Suprapubic skin (tissue), 4 donors: ENCODE measurements around the gene MRPL3. TPM values are rescaled to one million over a fixed set of nuclear protein-coding genes. Genes with fewer than 3 reads are reported as not detected.

ENCODE experiments used
- DNase-seq, 2 donors: peaks; one replicate each; pipeline ENCODE4 v3.0.0-alpha.2; 2019; ENCODE audit warnings: low spot score in 2 of 2
- H3K27ac ChIP-seq: fragments of 200-600 bp; sonication (generic); one replicate; pipeline ENCODE4 v1.5.1; 2019
- H3K27me3 ChIP-seq: fragments of 200-600 bp; sonication (generic); one replicate; pipeline ENCODE4 v1.5.1; 2019
- H3K36me3 ChIP-seq: fragments of 200-600 bp; sonication (generic); one replicate; pipeline ENCODE4 v1.5.1; 2019
- H3K4me1 ChIP-seq: fragments of 200-600 bp; sonication (generic); one replicate; pipeline ENCODE4 v1.5.1; 2019
- H3K4me3 ChIP-seq: fragments of 200-600 bp; sonication (generic); one replicate; pipeline ENCODE4 v1.5.1; 2019; ENCODE audit warnings: mild to moderate bottlenecking
- H3K9me3 ChIP-seq: fragments of 200-600 bp; sonication (generic); one replicate; pipeline ENCODE4 v1.5.1; 2019
- EP300 ChIP-seq: sonication (generic); formaldehyde crosslinking; IDR thresholded peaks from one replicate; pipeline ENCODE4 v1.6.1; 2017; ENCODE audit warnings: antibody characterized with exemption
- POLR2A ChIP-seq, 2 donors: fragments of 450-650 bp; IDR thresholded peaks; one replicate each; pipeline ENCODE4 v1.6.1; 2017; ENCODE audit warnings: antibody characterized with exemption in 2 of 2, mild to moderate bottlenecking in 2 of 2, moderate library complexity in 2 of 2
- POLR2AphosphoS5 ChIP-seq, 3 donors: sonication (generic); formaldehyde crosslinking; IDR thresholded peaks; one replicate each; pipeline ENCODE4 v1.6.1; 2017; ENCODE audit warnings: antibody characterized with exemption in 3 of 3
- WGBS: methylation state at CpG from one replicate; pipeline ENCODE4 v1.1.5; 2018; 5-methylcytosine and 5-hydroxymethylcytosine counted together
- total RNA-seq, 4 donors: library from RNA; depleted of rRNA; stranded (reverse); fragments of >200 nt; gene quantifications; one replicate each; pipeline ENCODE4 v1.1.0, GENCODE V29; 2016
- TF ChIP-seq, protein P1 (sequence below), 2 donors: fragments of 200-600 bp in 1 of 2; fragments of 450-650 bp in 1 of 2; sonication (generic) in 1 of 2; IDR thresholded peaks; one replicate each; pipeline ENCODE4 v1.5.1; 2016 to 2019; ENCODE audit warnings: antibody characterized with exemption in 2 of 2, mild to moderate bottlenecking in 1 of 2, moderate library complexity in 1 of 2

The MRPL3 gene
- total RNA-seq, 4 donors from 2014 or later, result 55.4 to 71.9 (median 67.8) TPM

DNA sequence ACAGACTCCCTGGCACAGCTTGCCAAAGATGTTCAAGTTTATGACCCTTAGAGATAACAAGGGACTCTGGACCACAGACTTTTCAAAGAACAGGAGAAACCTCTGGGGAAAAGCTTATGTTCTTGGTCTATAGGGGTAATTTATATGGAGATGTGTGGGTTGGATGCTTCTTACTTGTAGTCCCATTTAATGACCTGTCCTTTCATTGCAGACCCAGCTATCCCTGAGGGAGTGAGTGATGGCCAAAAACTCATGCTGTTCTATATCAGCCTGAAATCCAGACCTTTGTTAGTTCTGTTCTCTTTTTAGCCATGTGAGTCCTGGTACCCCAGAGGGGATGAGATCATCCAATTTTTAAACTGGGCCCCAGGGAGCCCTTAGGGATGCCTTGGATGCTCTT is 43.7 kb upstream of the MRPL3 start:
- no peaks in the 10 kb centered on the region for H3K4me1 ChIP-seq
- H3K9me3 ChIP-seq, result no peaks in the 10 kb centered on the region
- no peaks in the 10 kb centered on the region for H3K36me3 ChIP-seq
- no peak for DNase-seq
- no peak overlapping the region for H3K27ac ChIP-seq
- no peaks in the 10 kb centered on the region for H3K27me3 ChIP-seq
- TF ChIP-seq EP300, result no peak
- TF ChIP-seq POLR2A (IDR thresholded peaks at IDR 0.05), result no peak
- no peak for TF ChIP-seq POLR2AphosphoS5 (IDR thresholded peaks at IDR 0.05)
- TF ChIP-seq, protein P1, sequence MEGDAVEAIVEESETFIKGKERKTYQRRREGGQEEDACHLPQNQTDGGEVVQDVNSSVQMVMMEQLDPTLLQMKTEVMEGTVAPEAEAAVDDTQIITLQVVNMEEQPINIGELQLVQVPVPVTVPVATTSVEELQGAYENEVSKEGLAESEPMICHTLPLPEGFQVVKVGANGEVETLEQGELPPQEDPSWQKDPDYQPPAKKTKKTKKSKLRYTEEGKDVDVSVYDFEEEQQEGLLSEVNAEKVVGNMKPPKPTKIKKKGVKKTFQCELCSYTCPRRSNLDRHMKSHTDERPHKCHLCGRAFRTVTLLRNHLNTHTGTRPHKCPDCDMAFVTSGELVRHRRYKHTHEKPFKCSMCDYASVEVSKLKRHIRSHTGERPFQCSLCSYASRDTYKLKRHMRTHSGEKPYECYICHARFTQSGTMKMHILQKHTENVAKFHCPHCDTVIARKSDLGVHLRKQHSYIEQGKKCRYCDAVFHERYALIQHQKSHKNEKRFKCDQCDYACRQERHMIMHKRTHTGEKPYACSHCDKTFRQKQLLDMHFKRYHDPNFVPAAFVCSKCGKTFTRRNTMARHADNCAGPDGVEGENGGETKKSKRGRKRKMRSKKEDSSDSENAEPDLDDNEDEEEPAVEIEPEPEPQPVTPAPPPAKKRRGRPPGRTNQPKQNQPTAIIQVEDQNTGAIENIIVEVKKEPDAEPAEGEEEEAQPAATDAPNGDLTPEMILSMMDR (IDR thresholded peaks at IDR 0.05), result no peak
- no peak overlapping the region for H3K4me3 ChIP-seq

DNA sequence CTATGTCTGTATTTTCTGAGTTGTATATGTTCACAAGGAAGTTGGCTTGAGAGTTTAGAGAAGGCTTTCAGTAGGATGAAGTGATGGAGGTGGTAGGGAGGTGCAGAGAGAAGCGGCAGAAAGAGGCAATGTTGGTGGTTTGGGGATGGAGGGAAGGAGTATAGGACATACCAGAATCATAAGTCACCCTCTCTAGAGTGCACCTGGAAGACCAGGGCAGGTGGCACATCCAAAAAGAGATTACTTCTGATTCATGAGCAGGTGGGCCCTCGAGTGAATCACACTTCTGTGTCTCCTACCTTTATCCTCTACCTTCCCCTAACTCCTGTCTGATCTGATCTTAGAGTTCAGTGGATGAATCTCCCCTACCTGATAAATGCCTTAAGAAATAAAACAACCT is 41.8 kb upstream of the MRPL3 start:
- H3K4me1 ChIP-seq, result no peaks in the 10 kb centered on the region
- H3K27me3 ChIP-seq, result no peaks in the 10 kb centered on the region
- DNase-seq, result no peak
- H3K9me3 ChIP-seq, result no peaks in the 10 kb centered on the region
- no peak overlapping the region for H3K27ac ChIP-seq
- no peaks in the 10 kb centered on the region for H3K36me3 ChIP-seq
- TF ChIP-seq, protein P1 (IDR thresholded peaks at IDR 0.05), result no peak
- TF ChIP-seq POLR2A (IDR thresholded peaks at IDR 0.05) (no peak), EP300 (no peak), POLR2AphosphoS5 (IDR thresholded peaks at IDR 0.05) (no peak)
- 67% methylated on average over 2 of the region's 2 CpGs for WGBS
- no peak overlapping the region for H3K4me3 ChIP-seq

DNA sequence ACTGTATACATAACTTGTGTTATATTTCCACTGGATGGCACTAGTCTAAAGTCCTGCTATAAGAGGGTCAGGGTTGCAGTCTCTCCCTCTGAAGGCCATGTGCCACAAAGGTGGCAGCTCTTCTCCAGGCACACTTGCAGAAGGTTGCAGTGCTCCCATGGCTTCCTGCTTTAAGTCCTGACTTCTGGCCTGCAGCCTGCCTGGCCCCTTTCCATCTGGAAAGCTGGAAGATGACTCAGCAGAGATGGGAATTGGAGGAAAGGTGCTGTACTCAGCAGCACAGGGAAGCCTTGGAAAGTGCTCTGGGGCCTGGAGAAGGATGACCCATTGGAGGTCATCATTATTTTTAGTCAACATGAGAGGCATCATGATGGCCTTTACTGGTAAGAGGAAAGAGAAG is 40.9 kb upstream of the MRPL3 start:
- no peak for TF ChIP-seq POLR2A (IDR thresholded peaks at IDR 0.05)
- Histone ChIP-seq H3K4me1 (no peaks in the 10 kb centered on the region), H3K4me3 (no peak overlapping the region), H3K36me3 (no peaks in the 10 kb centered on the region), H3K27me3 (no peaks in the 10 kb centered on the region), H3K27ac (no peak overlapping the region), H3K9me3 (no peaks in the 10 kb centered on the region)
- no peak for DNase-seq

DNA sequence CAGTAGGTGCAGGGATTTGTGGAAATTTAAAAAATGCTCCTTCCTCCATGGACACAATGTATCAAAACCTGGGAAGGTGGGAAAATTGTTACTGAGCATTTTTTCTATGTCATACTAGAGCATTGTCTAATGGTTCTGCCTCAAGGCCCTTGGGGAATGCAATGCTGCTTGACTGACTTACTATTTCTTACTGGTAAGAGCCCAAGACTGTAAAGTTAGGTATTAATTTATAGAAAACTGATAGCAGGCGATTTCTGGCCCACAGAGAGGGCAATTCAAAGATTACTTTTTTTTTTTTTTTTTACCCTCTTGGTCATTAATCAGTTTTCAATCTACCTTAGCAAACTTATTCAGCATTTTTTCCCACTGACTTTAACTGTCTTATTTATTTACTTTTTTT is 38.5 kb upstream of the MRPL3 start:
- no peaks in the 10 kb centered on the region for H3K9me3 ChIP-seq
- H3K4me3 ChIP-seq, result no peak overlapping the region
- no peak for DNase-seq
- no peaks in the 10 kb centered on the region for H3K36me3 ChIP-seq
- no peaks in the 10 kb centered on the region for H3K27me3 ChIP-seq
- H3K27ac ChIP-seq, result no peak overlapping the region
- H3K4me1 ChIP-seq, result no peaks in the 10 kb centered on the region
- TF ChIP-seq, protein P1 (IDR thresholded peaks at IDR 0.05), result no peak
- TF ChIP-seq POLR2A (IDR thresholded peaks at IDR 0.05), result no peak
- TF ChIP-seq EP300, result no peak
- WGBS, result 92% methylated on average over 1 of the region's 1 CpG

DNA sequence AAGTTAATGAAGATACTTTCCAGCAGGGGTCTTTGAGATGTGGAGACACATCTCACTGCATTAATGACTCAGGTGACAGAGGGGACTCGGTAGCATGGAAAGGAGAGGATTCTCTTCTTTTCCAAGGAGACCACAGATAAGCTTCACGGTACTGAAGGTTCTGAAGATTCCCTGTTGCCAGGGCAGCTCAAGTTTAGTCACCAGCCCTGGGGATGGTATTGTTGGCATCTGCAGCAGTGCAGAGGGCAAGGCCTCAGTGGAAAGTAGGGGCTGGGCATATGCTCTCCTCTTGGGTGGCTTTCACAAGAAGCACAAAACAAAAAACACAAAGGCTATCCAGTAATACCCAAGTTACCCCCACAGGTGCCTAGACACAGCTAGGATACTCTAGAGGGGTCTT is 38.0 kb upstream of the MRPL3 start:
- no peak overlapping the region for H3K4me3 ChIP-seq
- WGBS, result 83% methylated on average over 2 of the region's 2 CpGs
- no peaks in the 10 kb centered on the region for H3K27me3 ChIP-seq
- H3K36me3 ChIP-seq, result no peaks in the 10 kb centered on the region
- H3K9me3 ChIP-seq, result no peaks in the 10 kb centered on the region
- H3K27ac ChIP-seq, result no peak overlapping the region
- TF ChIP-seq POLR2AphosphoS5 (IDR thresholded peaks at IDR 0.05) (no peak), POLR2A (IDR thresholded peaks at IDR 0.05) (no peak), EP300 (no peak)
- TF ChIP-seq, protein P1 (IDR thresholded peaks at IDR 0.05), result no peak
- H3K4me1 ChIP-seq, result no peaks in the 10 kb centered on the region
- no peak for DNase-seq

DNA sequence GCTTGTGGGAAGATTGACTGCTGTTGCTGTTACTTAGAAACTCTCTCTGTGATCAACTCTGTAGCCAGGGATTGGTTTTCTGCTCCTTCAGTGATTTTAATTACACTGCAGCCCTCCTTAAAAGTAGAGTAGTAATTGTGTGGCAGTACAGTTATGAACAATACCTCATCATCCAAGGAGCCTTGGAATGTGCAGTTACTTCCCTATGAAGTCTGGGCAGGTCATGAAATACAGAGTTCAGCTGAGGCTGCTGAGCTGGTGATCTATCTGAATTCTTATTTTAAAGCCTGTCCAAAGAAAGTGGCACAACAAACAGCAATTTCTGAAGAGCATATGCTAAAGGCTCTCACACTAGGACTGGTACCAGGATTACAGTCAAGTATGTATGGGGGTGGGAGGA is 37.4 kb upstream of the MRPL3 start:
- no peak for DNase-seq
- H3K4me3 ChIP-seq, result no peak overlapping the region
- no peaks in the 10 kb centered on the region for H3K9me3 ChIP-seq
- no peaks in the 10 kb centered on the region for H3K36me3 ChIP-seq
- no peaks in the 10 kb centered on the region for H3K4me1 ChIP-seq
- TF ChIP-seq EP300, result no peak
- TF ChIP-seq, protein P1 (IDR thresholded peaks at IDR 0.05), result no peak
- TF ChIP-seq POLR2AphosphoS5 (IDR thresholded peaks at IDR 0.05), result no peak
- TF ChIP-seq POLR2A (IDR thresholded peaks at IDR 0.05), result no peak
- H3K27me3 ChIP-seq, result no peaks in the 10 kb centered on the region
- H3K27ac ChIP-seq, result no peak overlapping the region
